Endothelial cell of hepatic sinusoid (primary cell): ENCODE data around the gene PLAAT3.

Experiments used
- in situ Hi-C: cut with HindIII; loops from 2 replicates; pipeline ENCODE4 v1.10.0; 2017; ENCODE audit warnings: low sequenced_read_pairs

The PLAAT3 gene

GRCh38 chr11:63572026-63572688 is 42.1 kb downstream of the PLAAT3 start:
- in situ Hi-C loops = no loop called here

- in situ Hi-C loops = no loop called here
These were observed 44.7 kb downstream of the PLAAT3 start for GRCh38 chr11:63569570-63569969.

GRCh38 chr11:63567044-63567840 is 47.0 kb downstream of the PLAAT3 start:
- in situ Hi-C loops = no loop called here

- in situ Hi-C loops = loop anchor here (5.0 kb wide), 1 partner anchor 97 kb away; no protein-coding TSS in a partner anchor
These were observed 49.4 kb downstream of the PLAAT3 start for GRCh38 chr11:63564784-63565350.

- in situ Hi-C loops = loop anchor here (5.0 kb wide), 1 partner anchor 98 kb away; no protein-coding TSS in a partner anchor
These were observed 50.0 kb downstream of the PLAAT3 start for GRCh38 chr11:63564056-63564774.

GRCh38 chr11:63563201-63564055 is 50.8 kb downstream of the PLAAT3 start, which contains the start of gene PLAAT2:
PLAAT2 (minus strand) TSS chr11:63563379; CDS start chr11:63563324, 55 bp downstream.
- in situ Hi-C loops = loop anchor here (5.0 kb wide), 1 partner anchor 99 kb away; no protein-coding TSS in a partner anchor

GRCh38 chr11:63560506-63561180 is 53.6 kb downstream of the PLAAT3 start:
- in situ Hi-C loops = loop anchor here (5.0 kb wide), 1 partner anchor 102 kb away; no protein-coding TSS in a partner anchor

- in situ Hi-C loops = no loop called here
These were observed 55.6 kb downstream of the PLAAT3 start for GRCh38 chr11:63558459-63559157.

GRCh38 chr11:63557570-63557969 is 56.7 kb downstream of the PLAAT3 start:
- in situ Hi-C loops = no loop called here

- in situ Hi-C loops = no loop called here
These were observed 57.7 kb downstream of the PLAAT3 start for GRCh38 chr11:63556404-63557013.

- in situ Hi-C loops = loop anchor here (5.0 kb wide), 1 partner anchor 108 kb away; no protein-coding TSS in a partner anchor
These were observed 59.4 kb downstream of the PLAAT3 start for GRCh38 chr11:63554877-63555223.

- in situ Hi-C loops = loop anchor here (5.0 kb wide), 1 partner anchor 106 kb away; no protein-coding TSS in a partner anchor
These were observed 60.5 kb downstream of the PLAAT3 start for GRCh38 chr11:63553759-63554158.

GRCh38 chr11:63552921-63553320 is 61.3 kb downstream of the PLAAT3 start:
- in situ Hi-C loops = loop anchor here (5.0 kb wide), 1 partner anchor 106 kb away; no protein-coding TSS in a partner anchor

GRCh38 chr11:63551889-63552266 is 62.4 kb downstream of the PLAAT3 start:
- in situ Hi-C loops = loop anchor here (5.0 kb wide), 1 partner anchor 105 kb away; no protein-coding TSS in a partner anchor

- in situ Hi-C loops = loop anchor here (5.0 kb wide), 1 partner anchor 104 kb away; no protein-coding TSS in a partner anchor
These were observed 62.9 kb downstream of the PLAAT3 start for GRCh38 chr11:63551091-63551888.

GRCh38 chr11:63550156-63550700 is 64.0 kb downstream of the PLAAT3 start:
- in situ Hi-C loops = loop anchor here (5.0 kb wide), 1 partner anchor 103 kb away; no protein-coding TSS in a partner anchor

- in situ Hi-C loops = no loop called here
These were observed 64.8 kb downstream of the PLAAT3 start for GRCh38 chr11:63549411-63549810.
